ENCODE measurements around the gene PMPCB. TPM values are rescaled to one million over a fixed set of nuclear protein-coding genes. Genes with fewer than 3 reads are reported as not detected.

Gene PMPCB
- total and polyA plus RNA-seq, 10 of the 15 experiments (the other 5 are each of a cell fraction or from before 2014, with no cell fraction given), result 70.3 to 163 (median 102) TPM

GRCh38 chr7:103347507-103348267 lies 50.5 kb downstream of the PMPCB start, which contains the start of gene PSMC2 (continued):
- TF ChIP-seq, protein P1, sequence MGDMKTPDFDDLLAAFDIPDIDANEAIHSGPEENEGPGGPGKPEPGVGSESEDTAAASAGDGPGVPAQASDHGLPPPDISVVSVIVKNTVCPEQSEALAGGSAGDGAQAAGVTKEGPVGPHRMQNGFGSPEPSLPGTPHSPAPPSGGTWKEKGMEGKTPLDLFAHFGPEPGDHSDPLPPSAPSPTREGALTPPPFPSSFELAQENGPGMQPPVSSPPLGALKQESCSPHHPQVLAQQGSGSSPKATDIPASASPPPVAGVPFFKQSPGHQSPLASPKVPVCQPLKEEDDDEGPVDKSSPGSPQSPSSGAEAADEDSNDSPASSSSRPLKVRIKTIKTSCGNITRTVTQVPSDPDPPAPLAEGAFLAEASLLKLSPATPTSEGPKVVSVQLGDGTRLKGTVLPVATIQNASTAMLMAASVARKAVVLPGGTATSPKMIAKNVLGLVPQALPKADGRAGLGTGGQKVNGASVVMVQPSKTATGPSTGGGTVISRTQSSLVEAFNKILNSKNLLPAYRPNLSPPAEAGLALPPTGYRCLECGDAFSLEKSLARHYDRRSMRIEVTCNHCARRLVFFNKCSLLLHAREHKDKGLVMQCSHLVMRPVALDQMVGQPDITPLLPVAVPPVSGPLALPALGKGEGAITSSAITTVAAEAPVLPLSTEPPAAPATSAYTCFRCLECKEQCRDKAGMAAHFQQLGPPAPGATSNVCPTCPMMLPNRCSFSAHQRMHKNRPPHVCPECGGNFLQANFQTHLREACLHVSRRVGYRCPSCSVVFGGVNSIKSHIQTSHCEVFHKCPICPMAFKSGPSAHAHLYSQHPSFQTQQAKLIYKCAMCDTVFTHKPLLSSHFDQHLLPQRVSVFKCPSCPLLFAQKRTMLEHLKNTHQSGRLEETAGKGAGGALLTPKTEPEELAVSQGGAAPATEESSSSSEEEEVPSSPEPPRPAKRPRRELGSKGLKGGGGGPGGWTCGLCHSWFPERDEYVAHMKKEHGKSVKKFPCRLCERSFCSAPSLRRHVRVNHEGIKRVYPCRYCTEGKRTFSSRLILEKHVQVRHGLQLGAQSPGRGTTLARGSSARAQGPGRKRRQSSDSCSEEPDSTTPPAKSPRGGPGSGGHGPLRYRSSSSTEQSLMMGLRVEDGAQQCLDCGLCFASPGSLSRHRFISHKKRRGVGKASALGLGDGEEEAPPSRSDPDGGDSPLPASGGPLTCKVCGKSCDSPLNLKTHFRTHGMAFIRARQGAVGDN (IDR thresholded peaks at IDR 0.05), result 0 out of 2 replicates have a peak, but pooled peaks have one; percentile 30
- TF ChIP-seq BHLHE40 (IDR thresholded peaks at IDR 0.05; ENCODE audit: borderline replicate concordance in 1 of 2, low read depth in 2 of 2, low read length in 1 of 2) (no peak; a peak in 1 of 4 replicates), SP1 (IDR thresholded peaks at IDR 0.05; ENCODE audit: low read depth, low read length) (no peak), KAT2A (conservative IDR thresholded peaks at IDR 0.05; ENCODE audit: control insufficient read depth, low read depth, low read length) (no peak), NR2C2 (IDR thresholded peaks at IDR 0.05; ENCODE audit: borderline replicate concordance, control insufficient read depth, insufficient read length, low read depth) (no peak), IRF4 (IDR thresholded peaks at IDR 0.05; ENCODE audit: low read depth, low read length) (no peak), IKZF2 (IDR thresholded peaks at IDR 0.05) (peak; percentile 33 to 38; a peak in 2 of 4 replicates), KDM1A (IDR thresholded peaks at IDR 0.05; ENCODE audit: borderline replicate concordance) (no peak), RCOR1 (conservative IDR thresholded peaks at IDR 0.05; ENCODE audit: low read depth, low read length) (no peak), MEF2A (IDR thresholded peaks at IDR 0.05; ENCODE audit: insufficient read depth, low read depth, low read length) (peak; percentile 63; the same call in 1 of the 2 replicates), NR2F1 (conservative IDR thresholded peaks at IDR 0.05) (no peak), HDAC6 (IDR thresholded peaks at IDR 0.05; ENCODE audit: unreplicated experiment) (no peak), SPI1 (IDR thresholded peaks at IDR 0.05; ENCODE audit: borderline replicate concordance, insufficient read depth, low read depth, low read length) (no peak), FOXK2 (IDR thresholded peaks at IDR 0.05) (no peak), ZNF384 (IDR thresholded peaks at IDR 0.05; ENCODE audit: borderline replicate concordance, low read depth, low read length) (no peak), ZZZ3 (IDR thresholded peaks at IDR 0.05; ENCODE audit: control insufficient read depth, insufficient read length, low read depth) (no peak), KLF5 (IDR thresholded peaks at IDR 0.05; ENCODE audit: partially characterized antibody) (no peak), POLR2AphosphoS2 (IDR thresholded peaks at IDR 0.05; ENCODE audit: low read depth, low read length) (0 out of 2 replicates have a peak, but pooled peaks have one; percentile 58), CEBPB (IDR thresholded peaks at IDR 0.05; ENCODE audit: borderline replicate concordance in 1 of 2, low read depth in 2 of 2, low read length in 2 of 2) (no peak), CHD2 (IDR thresholded peaks at IDR 0.05; ENCODE audit: borderline replicate concordance, low read depth, low read length) (peak; percentile 66; the same call in 1 of the 2 replicates), RUNX3 (IDR thresholded peaks at IDR 0.05; ENCODE audit: low read length) (peak; percentile 68), CBX3 (IDR thresholded peaks at IDR 0.05; ENCODE audit: borderline replicate concordance, low read depth) (no peak), NFYA (IDR thresholded peaks at IDR 0.05; ENCODE audit: borderline replicate concordance, low read depth, low read length) (no peak), BACH1 (IDR thresholded peaks at IDR 0.05; ENCODE audit: borderline replicate concordance) (peak; percentile 42; the same call in 1 of the 2 replicates), STAT1 (conservative IDR thresholded peaks at IDR 0.05) (no peak)
- TF ChIP-seq, protein P2, sequence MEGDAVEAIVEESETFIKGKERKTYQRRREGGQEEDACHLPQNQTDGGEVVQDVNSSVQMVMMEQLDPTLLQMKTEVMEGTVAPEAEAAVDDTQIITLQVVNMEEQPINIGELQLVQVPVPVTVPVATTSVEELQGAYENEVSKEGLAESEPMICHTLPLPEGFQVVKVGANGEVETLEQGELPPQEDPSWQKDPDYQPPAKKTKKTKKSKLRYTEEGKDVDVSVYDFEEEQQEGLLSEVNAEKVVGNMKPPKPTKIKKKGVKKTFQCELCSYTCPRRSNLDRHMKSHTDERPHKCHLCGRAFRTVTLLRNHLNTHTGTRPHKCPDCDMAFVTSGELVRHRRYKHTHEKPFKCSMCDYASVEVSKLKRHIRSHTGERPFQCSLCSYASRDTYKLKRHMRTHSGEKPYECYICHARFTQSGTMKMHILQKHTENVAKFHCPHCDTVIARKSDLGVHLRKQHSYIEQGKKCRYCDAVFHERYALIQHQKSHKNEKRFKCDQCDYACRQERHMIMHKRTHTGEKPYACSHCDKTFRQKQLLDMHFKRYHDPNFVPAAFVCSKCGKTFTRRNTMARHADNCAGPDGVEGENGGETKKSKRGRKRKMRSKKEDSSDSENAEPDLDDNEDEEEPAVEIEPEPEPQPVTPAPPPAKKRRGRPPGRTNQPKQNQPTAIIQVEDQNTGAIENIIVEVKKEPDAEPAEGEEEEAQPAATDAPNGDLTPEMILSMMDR (IDR thresholded peaks at IDR 0.05 in 2 of 3, conservative IDR thresholded peaks at IDR 0.05 in 1 of 3; ENCODE audit: control insufficient read depth in 2 of 3, extremely low read depth in 1 of 3, insufficient read depth in 1 of 3, low read depth in 3 of 3, low read length in 3 of 3), result no peak

Measured in GM12878 (cell line).